H1 (cell line): Measurements from ENCODE around the gene APP. TPM values are rescaled to one million over a fixed set of nuclear protein-coding genes. Genes with fewer than 3 reads are reported as not detected.

Experiments used
- CTCF ChIA-PET: fragments of 300-600 bp; sonication (Branson Sonifier 250); formaldehyde crosslinking; loops from one replicate; lab custom pipeline; 2021; ENCODE audit not compliant: partially characterized antibody; lab: Charles Lee
- POLR2A ChIA-PET: fragments of 300-600 bp; sonication (Branson Sonifier 250); formaldehyde crosslinking; loops from one replicate; lab custom pipeline; 2021; ENCODE audit warnings: inconsistent platforms; ENCODE audit not compliant: partially characterized antibody; lab: Charles Lee
- DNase-seq, 2 experiments: peaks; one replicate each; pipeline versions ENCODE4 v3.0.0 to v3.0.0-alpha.2; 2010 to 2022; ENCODE audit warnings: low spot score in 2 of 2, low read depth in 1 of 2, mixed read lengths in 1 of 2
- FAIRE-seq: peaks from 2 replicates; lab custom pipeline; 2011; peaks lifted over from hg19 to GRCh38; lab: Jason Lieb, UNC
- H2AFZ ChIP-seq: 2 replicates; pipeline ENCODE4 v1.8.1; 2012; ENCODE audit warnings: low read length, inconsistent platforms
- H2AK5ac ChIP-seq: 2 replicates; pipeline ENCODE4 v1.6.1; 2013; ENCODE audit warnings: low read depth, low read length
- H2BK120ac ChIP-seq: replicated peaks from 2 replicates; pipeline ENCODE3; 2013; ENCODE audit warnings: low read depth, low read length, inconsistent platforms
- H2BK12ac ChIP-seq: 2 replicates; pipeline ENCODE4 v1.6.1; 2013; ENCODE audit warnings: low read depth, low read length
- H2BK15ac ChIP-seq: 2 replicates; pipeline ENCODE4 v1.6.1; 2013; ENCODE audit warnings: low read length
- H2BK20ac ChIP-seq: 2 replicates; pipeline ENCODE4 v1.6.1; 2013; ENCODE audit warnings: low read length
- H2BK5ac ChIP-seq: 2 replicates; pipeline ENCODE4 v1.6.1; 2013; ENCODE audit warnings: low read depth, low read length
- H3K14ac ChIP-seq: 2 replicates; pipeline ENCODE4 v1.6.1; 2013; ENCODE audit warnings: inconsistent platforms; ENCODE audit not compliant: insufficient read length
- H3K18ac ChIP-seq: 2 replicates; pipeline ENCODE4 v1.6.1; 2013; ENCODE audit warnings: low read length; ENCODE audit errors: extremely low read depth
- H3K23ac ChIP-seq: 2 replicates; pipeline ENCODE4 v1.6.1; 2013; ENCODE audit warnings: inconsistent platforms; ENCODE audit not compliant: insufficient read length
- H3K23me2 ChIP-seq: 2 replicates; pipeline ENCODE4 v1.6.1; 2013; ENCODE audit warnings: low read depth, low read length
- H3K27ac ChIP-seq: 2 replicates; pipeline ENCODE4 v1.6.1; 2011; ENCODE audit warnings: low read depth, low read length, inconsistent platforms
- H3K27me3 ChIP-seq, 4 experiments: replicated peaks in 1 of 4; 1 replicate in 1 of 4; 2 replicates in 3 of 4; pipeline versions ENCODE4 v1.6.1 to v1.8.1; 2011 to 2013; ENCODE audit warnings: low read length in 3 of 4, mild to moderate bottlenecking in 3 of 4, inconsistent platforms in 2 of 4, mixed read lengths in 2 of 4, moderate library complexity in 1 of 4; ENCODE audit not compliant: control insufficient read depth in 3 of 4, insufficient read depth in 3 of 4; ENCODE audit errors: extremely low read depth in 1 of 4
- H3K36me3 ChIP-seq, 4 experiments: 2 replicates each; pipeline versions ENCODE4 v1.6.1 to v1.8.1; 2011 to 2013; ENCODE audit warnings: mild to moderate bottlenecking in 4 of 4, low read length in 3 of 4, moderate library complexity in 2 of 4, control low read depth in 1 of 4, inconsistent platforms in 1 of 4; ENCODE audit not compliant: insufficient read depth in 4 of 4, control insufficient read depth in 2 of 4
- H3K4ac ChIP-seq: replicated peaks from 2 replicates; pipeline ENCODE3; 2013; ENCODE audit warnings: low read length, low read depth, mixed read lengths, inconsistent platforms; ENCODE audit not compliant: insufficient read length
- H3K4me1 ChIP-seq, 4 experiments: replicated peaks in 1 of 4; 1 replicate in 1 of 4; 2 replicates in 3 of 4; pipeline versions ENCODE4 v1.6.1 to v1.8.1; 2011 to 2013; ENCODE audit warnings: low read length in 3 of 4, inconsistent platforms in 2 of 4, mixed read lengths in 1 of 4; ENCODE audit not compliant: insufficient read depth in 4 of 4, control insufficient read depth in 3 of 4
- H3K4me2 ChIP-seq, 2 experiments: 2 replicates each; pipeline versions ENCODE4 v1.6.1 to v1.8.1; 2011 to 2013; ENCODE audit warnings: low read depth in 2 of 2, low read length in 2 of 2, control low read depth in 1 of 2, inconsistent platforms in 1 of 2, mild to moderate bottlenecking in 1 of 2; ENCODE audit not compliant: insufficient read depth in 1 of 2
- H3K4me3 ChIP-seq, 4 experiments: fragments of 200-600, 300-600 bp in 1 of 4; sonication (generic), shearing (Covaris generic), sonication (Bioruptor Twin) in 1 of 4; 2 replicates each; pipeline versions ENCODE4 v1.5.1 to v1.8.1; 2011 to 2016; ENCODE audit warnings: low read length in 4 of 4, low read depth in 3 of 4, control low read depth in 2 of 4, inconsistent platforms in 2 of 4, mild to moderate bottlenecking in 2 of 4, mixed read lengths in 1 of 4, moderate library complexity in 1 of 4; ENCODE audit not compliant: insufficient read depth in 2 of 4; ENCODE audit errors: extremely low read depth in 1 of 4
- H3K56ac ChIP-seq: replicated peaks from 2 replicates; pipeline ENCODE3; 2013; ENCODE audit warnings: low read depth, mild to moderate bottlenecking, mixed read lengths, low read length, inconsistent platforms; ENCODE audit not compliant: insufficient read length
- H3K79me1 ChIP-seq: 2 replicates; pipeline ENCODE4 v1.6.1; 2013; ENCODE audit warnings: low read depth, low read length, control low read depth
- H3K79me2 ChIP-seq, 2 experiments: 2 replicates each; pipeline versions ENCODE4 v1.6.1 to v1.8.1; 2012 to 2013; ENCODE audit warnings: low read length in 2 of 2, mild to moderate bottlenecking in 2 of 2, inconsistent platforms in 1 of 2; ENCODE audit not compliant: insufficient read depth in 2 of 2, control insufficient read depth in 1 of 2
- H3K9ac ChIP-seq, 4 experiments: replicated peaks in 1 of 4; 1 replicate in 1 of 4; 2 replicates in 3 of 4; pipeline versions ENCODE4 v1.6.1 to v1.8.1; 2011 to 2013; ENCODE audit warnings: low read depth in 3 of 4, low read length in 3 of 4, control low read depth in 2 of 4, mild to moderate bottlenecking in 2 of 4, moderate library complexity in 2 of 4, inconsistent platforms in 1 of 4; ENCODE audit errors: extremely low read depth in 1 of 4
- H3K9me3 ChIP-seq, 2 experiments: 2 replicates each; pipeline versions ENCODE4 v1.6.1 to v1.8.1; 2012 to 2013; ENCODE audit warnings: mild to moderate bottlenecking in 2 of 2, moderate library complexity in 2 of 2, control low read depth in 1 of 2, inconsistent platforms in 1 of 2, low read depth in 1 of 2, low read length in 1 of 2, mixed read lengths in 1 of 2; ENCODE audit not compliant: insufficient read depth in 2 of 2
- H4K20me1 ChIP-seq, 2 experiments: replicated peaks in 1 of 2; 2 replicates each; pipeline versions ENCODE3 to v1.8.1; 2011 to 2013; ENCODE audit warnings: inconsistent platforms in 2 of 2, low read length in 2 of 2, mild to moderate bottlenecking in 1 of 2; ENCODE audit not compliant: insufficient read depth in 2 of 2, control insufficient read depth in 1 of 2
- H4K5ac ChIP-seq: 2 replicates; pipeline ENCODE4 v1.6.1; 2013; ENCODE audit warnings: low read length, low read depth, mixed read lengths, inconsistent platforms; ENCODE audit not compliant: insufficient read length
- H4K8ac ChIP-seq: 2 replicates; pipeline ENCODE4 v1.8.0; 2013; ENCODE audit warnings: mild to moderate bottlenecking, moderate library complexity, low read length, inconsistent platforms; ENCODE audit not compliant: insufficient read depth; ENCODE audit errors: extremely low read depth
- H4K91ac ChIP-seq: replicated peaks from 2 replicates; pipeline ENCODE3; 2013; ENCODE audit warnings: low read length, mixed read lengths, inconsistent platforms; ENCODE audit not compliant: insufficient read length
- BACH1 ChIP-seq: IDR thresholded peaks from 2 replicates; pipeline ENCODE4 v1.6.1; 2012; ENCODE audit warnings: low read length, improper control_type of control experiment
- BRCA1 ChIP-seq: IDR thresholded peaks from 2 replicates; pipeline ENCODE4 v1.6.1; 2012; ENCODE audit warnings: low read depth, low read length, improper control_type of control experiment
- CBX5 ChIP-seq: fragments of 300-800, 300-1000 bp; sonication (generic); IDR thresholded peaks from 2 replicates; pipeline ENCODE4 v1.7.1; 2016; ENCODE audit warnings: antibody characterized with exemption, low read length, low read depth
- CBX8 ChIP-seq: fragments of 300-800, 300-1000 bp; sonication (generic); IDR thresholded peaks from 2 replicates; pipeline ENCODE4 v1.7.1; 2016; ENCODE audit warnings: low read depth, low read length, borderline replicate concordance
- CEBPB ChIP-seq: IDR thresholded peaks from 2 replicates; pipeline ENCODE4 v1.6.1; 2012; ENCODE audit warnings: low read depth, low read length
- CHD1 ChIP-seq: IDR thresholded peaks from 2 replicates; pipeline ENCODE4 v1.6.1; 2012; ENCODE audit warnings: low read depth, low read length, improper control_type of control experiment
- FOSL1 ChIP-seq: IDR thresholded peaks from 2 replicates; pipeline ENCODE4 v1.6.1; 2011; ENCODE audit warnings: mild to moderate bottlenecking, low read depth, low read length, moderate library complexity; ENCODE audit not compliant: insufficient read depth
- KDM4A ChIP-seq: IDR thresholded peaks from one replicate; pipeline ENCODE4 v1.7.1; 2012; ENCODE audit warnings: low read depth, mild to moderate bottlenecking, moderate library complexity, low read length, inconsistent platforms; ENCODE audit not compliant: severe bottlenecking
- NRF1 ChIP-seq: IDR thresholded peaks from 2 replicates; pipeline ENCODE4 v1.6.1; 2011; ENCODE audit warnings: mild to moderate bottlenecking, low read depth, low read length, improper control_type of control experiment
- RFX5 ChIP-seq: IDR thresholded peaks from 2 replicates; pipeline ENCODE4 v1.6.1; 2011; ENCODE audit warnings: low read depth, low read length, improper control_type of control experiment, borderline replicate concordance
- SAP30 ChIP-seq: fragments of 300-600 bp; sonication (generic); IDR thresholded peaks from 2 replicates; pipeline ENCODE4 v1.7.1; 2012; ENCODE audit warnings: low read length, moderate library complexity, mild to moderate bottlenecking, inconsistent platforms; ENCODE audit not compliant: insufficient read depth, insufficient replicate concordance
- SUZ12 ChIP-seq: fragments of 200-600 bp; sonication (generic); IDR thresholded peaks from 2 replicates; pipeline ENCODE4 v1.6.1; 2012; ENCODE audit warnings: mild to moderate bottlenecking, inconsistent platforms, low read length, moderate library complexity, mixed read lengths
- TEAD4 ChIP-seq: IDR thresholded peaks from 2 replicates; pipeline ENCODE4 v1.6.1; 2012; ENCODE audit warnings: low read depth, low read length, inconsistent platforms, mixed read lengths
- YY1 ChIP-seq: IDR thresholded peaks from 2 replicates; pipeline ENCODE4 v1.6.1; 2011; ENCODE audit warnings: low read depth, mild to moderate bottlenecking, low read length
- WGBS, 2 experiments: shearing (Covaris generic) in 1 of 2; methylation state at CpG; one replicate each; pipeline versions ENCODE4 v1.1.6 to v1.1.7; 2013 to 2015; ENCODE audit warnings: low lambda C conversion rate in 2 of 2, mixed read lengths in 2 of 2, inconsistent platforms in 1 of 2, low coverage in 1 of 2, missing lambda C conversion rate in 1 of 2; ENCODE audit not compliant: insufficient replicate concordance in 2 of 2, insufficient coverage in 1 of 2, insufficient read length in 1 of 2; ENCODE audit errors: extremely low coverage in 1 of 2, missing lambda C conversion rate in 1 of 2; 5-methylcytosine and 5-hydroxymethylcytosine counted together
- polyA plus RNA-seq, 7 experiments: library from polyadenylated mRNA; depleted of rRNA in 3 of 7; stranded (reverse) in 5 of 7; unstranded in 2 of 7; fragments of >200 nt in 5 of 7; fragments of 200-250 nt in 2 of 7; gene quantifications; 1 replicate in 5 of 7; 2 replicates in 1 of 7; 4 replicates in 1 of 7; pipeline versions ENCODE4 v1.2.1 to v1.2.3, GENCODE V29; 2011 to 2013; ENCODE audit warnings: missing spikeins in 2 of 7, mixed read lengths in 2 of 7
- total RNA-seq: library from RNA; stranded (reverse); fragmentation: NEBNext Ultra II Directional; extraction: Animal tissue kit (Norgen Biotek cat#: 25700); gene quantifications from 2 replicates; pipeline ENCODE4 v1.2.1, GENCODE V29; 2021
- TF ChIP-seq, protein P1 (sequence below): IDR thresholded peaks from 2 replicates; pipeline ENCODE4 v1.6.1; 2012; ENCODE audit warnings: inconsistent platforms

Gene APP
- total and polyA plus RNA-seq, 2 of the 8 experiments (the other 6 are each of a cell fraction or from before 2014, with no cell fraction given) = 375 to 551 TPM

DNA sequence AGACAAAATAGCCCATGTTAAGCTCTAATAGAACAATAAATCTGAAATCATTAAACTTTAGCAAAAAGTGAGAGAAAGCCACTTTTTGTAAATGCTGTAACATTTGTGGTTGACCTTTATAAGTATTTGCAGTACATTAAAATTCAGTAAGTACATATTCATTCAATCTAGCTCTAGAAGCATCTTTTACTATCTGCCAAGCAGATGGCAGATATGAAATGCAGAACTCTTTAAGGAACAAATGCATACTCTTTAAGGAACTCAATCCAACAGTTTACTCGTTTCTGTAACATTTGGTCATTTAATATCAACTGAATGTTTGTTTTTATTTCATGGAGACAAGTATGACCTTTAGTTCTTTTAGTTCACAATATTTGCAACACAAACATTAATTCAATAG, 150.1 kb downstream of the APP start:
- Histone ChIP-seq H2AFZ (no peak overlapping the region), H3K36me3 (peaks cover 0 to 16% (median 9%) of the 10 kb centered on the region in 4 experiments; a peak in 6 of 8 replicates), H2BK120ac (no peak overlapping the region), H3K56ac (no peak overlapping the region), H3K4ac (no peak overlapping the region), H3K14ac (no peak overlapping the region), H3K4me1 (peaks cover 0 to 9% (median 5%) of the 10 kb centered on the region in 4 experiments; a peak in 2 of 7 replicates), H2BK12ac (no peak overlapping the region), H2BK15ac (no peak overlapping the region), H2BK5ac (no peak overlapping the region), H3K23me2 (no peaks in the 10 kb centered on the region), H3K27ac (no peak overlapping the region), H3K18ac (no peak overlapping the region), H4K20me1 (peaks cover 0 to 1% of the 10 kb centered on the region in 2 experiments), H3K23ac (no peak overlapping the region), H4K91ac (no peak overlapping the region), H4K5ac (no peak overlapping the region), H3K4me3 (no peak overlapping the region), H3K27me3 (no peaks in the 10 kb centered on the region), H4K8ac (no peak overlapping the region), H3K4me2 (no peak overlapping the region), H3K79me2 (peaks cover 0 to 52% of the 10 kb centered on the region in 2 experiments; a peak in 2 of 4 replicates), H3K9ac (no peak overlapping the region), H3K9me3 (no peaks in the 10 kb centered on the region), H2AK5ac (no peak overlapping the region), H2BK20ac (no peak overlapping the region), H3K79me1 (0 out of 2 replicates have a peak, but pooled peaks cover 4% of the 10 kb centered on the region)
- 96% methylated on average over 1 of the region's 1 CpG; no CpG with 5 or more reads in 1 of the 2 experiments for WGBS, 2 experiments
- FAIRE-seq (no peak), DNase-seq (no peak)
- ChIA-PET CTCF (interaction anchor here (2.3 kb wide), 1 partner anchor 150 kb away, joined by 9 read pairs; the partner anchor contains the start of gene APP), POLR2A (no interaction called here)
- TF ChIP-seq SUZ12 (no peak), TEAD4 (no peak), CBX5 (no peak), NRF1 (no peak), YY1 (no peak), CHD1 (no peak), RFX5 (no peak), CBX8 (no peak), BACH1 (no peak), FOSL1 (no peak), BRCA1 (no peak), CEBPB (no peak), KDM4A (no peak), SAP30 (no peak)
- TF ChIP-seq, protein P1, sequence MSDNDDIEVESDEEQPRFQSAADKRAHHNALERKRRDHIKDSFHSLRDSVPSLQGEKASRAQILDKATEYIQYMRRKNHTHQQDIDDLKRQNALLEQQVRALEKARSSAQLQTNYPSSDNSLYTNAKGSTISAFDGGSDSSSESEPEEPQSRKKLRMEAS = no peak
